HG03442 (cell line): ENCODE measurements around the gene ERICH3.
A peak's percentile ranks its signal among the peaks of the same experiment; 100 is the strongest.
"Not testable (repeated sequence)": the region's sequence is repeated elsewhere in the genome, so short reads cannot be mapped to it uniquely, and the experiment has no call there.

Experiments
- ATAC-seq: cut with Tn5 transposase; IDR thresholded peaks from one replicate; pipeline ENCODE4 v1.9.1; 2021; ENCODE audit warnings: mild to moderate bottlenecking, moderate library complexity; ENCODE audit not compliant: unreplicated experiment

Gene ERICH3

DNA sequence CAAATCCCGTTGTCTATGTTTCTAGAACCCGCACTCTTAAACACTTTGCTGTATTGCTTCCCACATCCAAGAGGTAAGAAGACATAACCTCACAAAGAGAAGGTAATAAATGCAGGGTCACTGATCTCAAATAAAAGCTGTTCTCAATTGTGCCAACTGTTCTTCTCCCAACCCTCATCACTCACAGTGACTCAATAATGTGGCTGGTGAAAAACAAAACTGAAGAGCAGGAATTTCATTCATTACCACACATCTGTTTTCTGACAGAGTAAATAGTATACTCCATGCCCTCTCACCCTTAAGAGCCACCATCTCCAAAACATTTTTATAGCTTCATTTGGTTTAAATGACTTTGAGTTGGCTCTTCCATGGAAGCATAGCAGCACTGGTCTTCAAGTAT, 6.2 kb upstream of the ERICH3 start:
- ATAC-seq, result no peak

DNA sequence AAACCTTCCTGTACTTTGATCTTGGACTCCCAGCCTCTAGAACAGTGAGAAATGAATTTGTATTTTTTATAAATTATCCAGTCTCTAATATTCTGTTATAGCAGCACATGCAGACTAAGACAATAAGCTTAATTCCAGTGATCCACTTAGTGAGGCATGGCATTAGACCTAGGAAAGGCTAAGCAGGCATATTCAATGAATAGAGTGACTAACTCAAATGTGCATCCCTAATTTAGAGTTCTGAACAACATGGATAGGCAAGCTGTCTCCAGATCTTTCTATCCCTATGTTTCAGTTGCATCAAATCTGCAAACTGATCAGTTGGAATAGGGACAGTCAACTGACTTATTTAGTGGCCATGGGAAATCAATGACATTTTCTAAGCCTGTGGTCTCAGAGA, 4.3 kb upstream of the ERICH3 start:
- no peak for ATAC-seq

DNA sequence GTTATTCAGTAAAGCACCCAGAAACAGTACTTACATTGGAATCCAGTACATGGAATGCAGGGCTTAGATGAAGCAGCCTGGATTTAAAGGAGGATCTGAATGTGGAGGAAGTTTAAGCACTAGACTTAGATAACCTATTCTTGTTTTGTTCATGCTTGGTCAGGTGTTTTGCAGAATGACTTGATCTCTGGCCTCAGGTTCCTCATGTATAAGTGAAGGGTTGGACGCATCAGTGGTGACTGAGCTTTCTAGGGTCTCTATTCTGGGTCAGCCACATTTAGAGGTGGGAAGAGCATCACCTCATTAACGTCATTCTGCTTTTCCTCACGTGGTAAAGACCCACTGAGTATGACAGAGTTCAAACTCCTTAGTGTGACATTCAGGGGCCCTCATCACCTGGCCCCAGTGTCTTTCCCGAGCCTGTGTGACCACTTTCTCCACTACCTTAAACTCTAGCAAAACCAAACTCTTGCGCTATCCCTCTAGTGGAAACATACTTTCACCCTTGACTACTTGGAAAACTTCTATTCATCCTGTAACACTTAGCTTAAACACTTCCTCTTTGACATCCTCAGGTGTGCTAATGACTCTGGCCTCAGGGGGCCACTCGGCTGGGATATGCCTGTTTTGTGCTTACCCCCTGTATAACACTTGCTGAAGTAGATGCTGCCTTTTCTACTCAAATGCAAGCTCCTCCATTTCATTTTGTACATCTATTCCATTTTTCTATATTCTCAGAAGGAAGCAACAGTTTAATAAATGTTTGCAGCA, 871 bp upstream of the ERICH3 start:
- peak; percentile 37 for ATAC-seq

DNA sequence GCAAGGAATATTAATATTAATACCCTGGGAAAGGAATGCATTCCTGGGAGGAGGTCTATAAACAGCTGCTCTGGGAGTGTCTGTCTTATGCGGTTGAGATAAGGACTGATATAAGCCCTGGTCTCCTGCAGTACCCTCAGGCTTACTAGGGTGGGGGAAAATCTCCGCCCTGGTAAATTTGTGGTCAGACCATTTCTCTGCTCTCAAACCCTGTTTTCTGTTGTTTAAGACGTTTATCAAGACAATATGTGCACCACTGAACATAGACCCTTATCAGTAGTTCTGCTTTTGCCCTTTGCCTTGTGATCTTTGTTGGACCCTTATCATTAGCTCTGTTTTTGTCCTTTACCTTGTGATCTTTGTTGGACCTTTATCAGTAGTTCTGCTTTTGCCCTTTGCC, 2.7 kb downstream of the ERICH3 start:
- ATAC-seq, result not testable (repeated sequence)

DNA sequence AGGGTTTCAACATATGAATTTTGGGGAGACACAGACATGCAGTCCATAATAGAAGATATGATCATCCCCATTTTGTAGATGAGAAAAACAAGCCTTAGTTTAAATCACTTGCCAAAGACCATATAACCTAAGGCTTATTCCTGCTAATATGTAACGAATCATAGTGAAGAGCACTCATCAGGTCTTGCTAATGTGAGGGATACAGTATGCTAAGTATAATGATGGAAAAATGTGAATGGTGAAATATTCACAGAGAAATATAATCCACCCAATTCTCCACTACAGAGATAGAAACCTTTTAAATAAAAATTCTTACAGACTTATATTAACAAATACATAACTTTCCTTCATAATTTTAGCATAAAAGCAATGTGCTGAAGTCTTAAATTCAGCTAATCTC, 18.9 kb downstream of the ERICH3 start:
- ATAC-seq, result no peak

DNA sequence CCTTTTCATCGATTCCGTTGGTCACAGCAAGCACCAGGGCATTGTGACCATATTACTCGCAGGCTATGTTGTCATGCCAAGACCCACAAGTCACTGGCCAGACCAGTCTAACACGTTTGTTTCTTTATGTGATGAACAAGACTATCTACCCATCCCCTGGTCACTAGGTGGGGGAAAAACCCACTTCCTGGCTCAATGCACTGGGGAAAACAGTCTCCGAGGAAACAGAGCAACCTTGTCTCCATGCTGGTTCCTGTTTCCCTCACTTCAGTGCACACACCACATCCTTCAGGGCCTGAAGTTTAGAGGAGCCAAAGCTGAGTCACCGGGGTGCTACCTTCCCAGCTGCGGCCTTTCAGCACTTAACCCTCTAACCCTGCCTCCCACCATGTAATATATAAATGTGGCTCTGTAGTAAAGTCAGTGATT, 20.9 kb downstream of the ERICH3 start:
- ATAC-seq, result peak; percentile 98

DNA sequence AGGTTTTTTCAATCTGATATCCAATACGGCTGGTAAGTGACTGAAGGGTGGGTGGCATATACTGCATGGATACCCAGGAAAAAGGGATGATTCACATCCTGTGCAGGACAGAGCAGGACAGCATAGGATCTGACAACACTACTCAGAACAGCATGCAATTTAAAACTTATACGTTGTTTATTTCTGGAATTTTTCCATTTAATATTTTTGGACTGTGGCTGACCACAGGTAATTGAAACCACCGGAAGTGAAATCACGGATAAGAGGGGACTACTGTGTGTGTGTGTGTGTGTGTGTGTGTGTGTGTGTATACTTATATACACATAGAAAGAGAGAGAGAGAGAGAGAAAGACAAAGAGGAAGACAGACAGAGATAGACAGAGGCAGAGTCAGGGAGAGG, 23.0 kb downstream of the ERICH3 start:
- ATAC-seq, result no peak

DNA sequence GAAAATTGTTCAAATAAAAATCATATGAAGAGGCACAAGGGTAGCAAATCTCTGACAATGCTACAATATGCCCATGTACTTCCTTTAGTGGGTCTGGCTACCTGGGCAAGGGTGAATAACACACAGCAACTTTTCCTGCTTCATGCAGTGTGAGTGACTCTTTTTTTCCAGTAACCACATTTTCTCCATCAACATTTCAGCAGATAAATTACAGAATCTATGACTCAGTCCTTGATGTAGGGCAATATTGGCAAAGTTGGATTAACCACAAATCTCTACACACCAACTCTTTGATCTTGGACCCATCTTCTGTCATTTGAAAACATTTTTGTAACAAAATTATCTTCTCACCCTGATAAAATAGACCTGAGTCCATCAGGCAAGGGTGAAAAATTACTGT, 31.7 kb downstream of the ERICH3 start:
- no peak for ATAC-seq

DNA sequence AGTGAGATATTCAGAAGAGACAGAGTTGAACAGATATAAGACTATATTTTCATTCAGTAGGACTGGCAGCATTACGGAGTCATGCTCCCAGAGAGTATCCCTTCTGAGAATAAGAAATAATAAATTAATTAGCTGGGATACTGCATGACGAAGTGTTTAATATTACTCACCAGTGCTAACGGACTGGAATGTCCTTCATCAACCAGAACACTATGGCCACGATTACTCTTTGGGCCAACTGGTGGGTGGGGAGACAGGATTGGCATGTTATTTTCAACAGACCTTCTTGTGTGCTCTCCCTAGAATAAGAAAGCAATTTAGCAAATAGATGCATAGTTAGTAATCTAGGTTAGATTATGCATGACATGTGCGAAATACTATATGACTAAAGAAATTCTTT, 32.4 kb downstream of the ERICH3 start:
- ATAC-seq, result no peak

DNA sequence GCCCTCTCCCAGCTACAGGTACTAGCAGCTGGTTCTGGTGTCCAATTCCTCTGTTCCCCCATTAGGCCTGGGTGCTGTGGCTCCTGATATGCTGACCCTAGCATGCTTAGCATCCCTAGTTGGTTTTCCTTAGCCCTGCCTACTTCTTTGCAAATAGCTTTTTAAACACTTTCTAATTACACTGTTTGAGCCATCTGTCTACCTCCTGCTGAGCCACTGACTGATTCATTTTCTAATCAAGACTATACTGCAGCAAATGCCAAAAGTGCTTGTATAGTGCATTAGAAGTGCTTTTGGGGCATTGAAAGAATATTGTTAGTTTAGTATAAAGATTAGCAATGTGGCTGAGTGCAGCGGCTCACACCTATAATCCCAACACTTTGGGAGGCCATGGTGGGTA, 36.3 kb downstream of the ERICH3 start:
- ATAC-seq, result no peak

DNA sequence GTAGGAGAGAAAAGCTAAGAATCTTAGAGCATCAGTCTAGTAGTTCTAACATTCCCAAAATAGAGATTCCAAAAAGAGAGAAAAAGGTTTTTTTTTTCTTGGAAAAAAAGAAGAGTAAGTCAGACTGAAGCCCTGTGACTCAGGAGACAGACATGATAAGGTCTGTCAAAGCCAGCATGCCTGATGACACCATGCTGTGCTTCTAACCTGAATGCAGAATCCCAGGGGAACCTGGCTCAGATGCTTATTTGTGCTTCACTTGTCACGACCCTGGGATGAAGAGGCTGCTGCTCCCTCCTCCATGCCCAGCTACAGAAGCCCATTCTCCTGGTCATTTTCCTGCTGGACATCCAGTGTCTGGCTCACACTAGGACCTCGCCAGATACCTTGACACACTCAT, 44.3 kb downstream of the ERICH3 start:
- ATAC-seq, result no peak

DNA sequence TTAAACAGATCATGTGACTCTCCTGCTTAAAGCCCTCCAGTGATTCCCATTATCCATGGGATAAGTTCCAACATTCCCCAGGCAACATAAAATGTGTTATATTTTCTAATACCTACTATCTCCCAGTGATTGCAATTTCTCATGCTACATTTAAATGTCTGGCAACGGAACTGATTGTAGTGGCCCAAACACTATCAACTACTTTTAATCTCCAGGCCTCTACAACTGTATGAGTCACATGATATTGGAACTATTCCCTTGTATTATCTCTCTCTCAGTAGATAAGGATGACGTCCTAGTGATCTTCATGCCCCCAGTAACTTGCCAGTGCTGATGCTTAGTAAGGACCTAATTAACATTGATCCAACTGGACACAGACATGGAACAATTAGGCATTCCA, 49.9 kb downstream of the ERICH3 start:
- ATAC-seq, result no peak

DNA sequence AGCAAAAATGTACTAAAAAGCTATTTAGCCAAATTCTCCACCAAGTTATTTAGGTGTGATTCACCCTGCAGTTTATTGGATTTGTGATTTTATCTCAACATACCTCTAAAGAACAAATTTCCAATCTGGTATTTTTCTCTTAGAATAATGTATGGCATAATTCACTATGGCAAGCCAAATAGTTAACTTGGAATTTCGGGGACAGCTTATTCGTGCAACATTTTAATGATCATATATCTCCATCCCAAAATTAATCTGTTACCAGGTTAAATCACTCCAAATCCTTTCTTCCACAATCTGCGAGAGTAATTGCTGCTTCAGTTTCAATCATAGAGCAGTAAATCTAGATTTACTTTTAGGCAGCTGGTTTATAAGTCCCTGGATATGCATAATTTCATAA, 53.4 kb downstream of the ERICH3 start:
- no peak for ATAC-seq

DNA sequence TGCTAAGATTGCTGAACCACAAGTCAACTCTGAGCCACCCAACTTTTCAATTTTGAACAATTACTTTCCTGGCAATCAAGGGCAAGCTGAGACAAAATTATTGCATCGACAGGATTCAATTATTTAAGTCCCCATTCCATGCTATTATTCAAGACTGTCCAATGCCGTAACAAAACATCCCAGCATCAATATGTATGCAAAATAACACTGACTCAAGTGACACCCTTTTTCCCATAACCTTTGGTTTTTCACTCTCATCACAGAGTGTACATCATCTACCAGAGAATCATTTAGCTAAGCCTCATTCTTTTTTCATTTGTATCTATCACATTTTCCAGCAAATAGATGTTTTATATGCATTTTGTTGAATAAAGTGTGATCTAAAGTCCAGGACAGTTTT, 54.6 kb downstream of the ERICH3 start:
- ATAC-seq, result no peak

DNA sequence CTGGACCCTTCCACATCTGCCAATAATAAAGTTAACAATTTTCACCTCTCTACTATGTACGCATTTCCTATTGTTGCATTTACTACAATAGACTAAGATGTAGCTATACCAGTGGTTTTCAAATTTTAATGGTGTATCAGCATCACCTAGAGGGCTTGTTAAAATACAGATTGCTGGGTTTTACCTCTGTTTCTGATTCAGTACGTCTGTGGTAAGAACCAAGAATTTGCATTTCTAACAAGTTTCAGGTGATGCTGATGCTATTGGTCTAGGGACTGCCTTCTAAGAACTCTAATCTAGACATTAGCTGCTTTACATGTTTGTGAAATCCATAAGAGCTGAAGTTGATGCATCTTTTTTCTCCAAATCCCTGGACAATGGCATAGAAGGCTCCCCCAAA, 59.7 kb downstream of the ERICH3 start:
- ATAC-seq, result no peak

DNA sequence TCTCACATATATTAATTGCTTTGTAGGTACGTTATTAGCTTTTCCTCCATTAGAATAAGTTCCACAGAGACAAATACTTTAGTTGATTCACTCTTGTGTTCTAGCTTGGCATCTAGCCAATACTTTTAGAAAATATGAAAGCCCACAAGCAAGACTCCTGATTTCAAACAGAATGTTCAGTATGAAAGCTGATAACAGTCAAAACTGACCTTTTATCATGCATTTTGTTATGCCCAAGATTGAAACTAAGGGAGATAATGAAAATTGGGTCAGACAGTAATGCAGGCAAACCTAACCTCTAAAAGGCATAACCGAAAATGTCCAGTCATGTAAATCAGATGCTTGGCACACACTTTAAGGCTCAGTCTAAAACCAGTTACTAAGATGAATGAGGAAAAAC, 61.7 kb downstream of the ERICH3 start:
- ATAC-seq, result no peak

DNA sequence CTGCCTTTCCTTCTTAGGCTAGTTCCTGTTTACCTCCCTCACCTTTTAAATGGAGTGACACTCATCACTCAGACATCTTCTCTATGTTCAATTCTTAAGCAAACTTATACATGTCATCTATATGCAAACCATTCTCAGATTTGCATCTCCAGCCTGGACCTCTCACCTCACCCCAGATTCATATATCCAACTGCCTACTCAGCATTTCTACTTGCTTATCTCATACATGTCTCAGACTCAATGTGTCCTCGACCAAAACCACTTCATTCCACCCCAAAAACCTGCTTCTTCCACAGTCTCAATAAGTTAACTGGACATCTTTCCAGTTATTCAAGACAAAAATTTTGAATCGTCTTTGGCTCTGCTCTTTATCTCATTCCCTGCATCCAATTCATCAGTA, 62.6 kb downstream of the ERICH3 start:
- no peak for ATAC-seq

DNA sequence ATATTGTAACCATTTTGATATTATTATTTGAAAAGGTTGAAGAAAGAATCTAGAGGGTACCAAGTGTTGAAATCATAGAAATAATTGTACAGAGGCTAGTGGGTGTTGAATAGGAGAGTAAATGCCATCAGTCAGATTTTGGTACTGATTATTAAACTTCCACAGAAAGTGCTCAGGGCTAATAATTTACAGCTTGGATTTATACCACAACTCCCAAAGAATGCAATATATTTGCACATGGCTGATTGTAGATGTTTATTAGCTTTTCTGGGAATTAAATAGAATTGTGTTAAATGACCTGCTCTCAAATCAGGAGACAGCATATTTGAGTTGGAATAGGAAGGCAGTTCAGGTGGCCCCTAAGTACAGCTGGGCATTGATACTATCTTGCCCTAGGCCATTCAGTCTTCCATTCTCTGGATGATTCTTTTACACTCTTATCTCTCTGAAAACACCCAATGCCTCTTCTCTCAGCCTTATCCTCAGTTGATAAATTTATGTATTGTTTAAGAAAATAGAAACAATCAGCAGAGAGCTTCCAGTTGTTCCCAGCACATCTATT, 63.7 kb downstream of the ERICH3 start:
- no peak for ATAC-seq

DNA sequence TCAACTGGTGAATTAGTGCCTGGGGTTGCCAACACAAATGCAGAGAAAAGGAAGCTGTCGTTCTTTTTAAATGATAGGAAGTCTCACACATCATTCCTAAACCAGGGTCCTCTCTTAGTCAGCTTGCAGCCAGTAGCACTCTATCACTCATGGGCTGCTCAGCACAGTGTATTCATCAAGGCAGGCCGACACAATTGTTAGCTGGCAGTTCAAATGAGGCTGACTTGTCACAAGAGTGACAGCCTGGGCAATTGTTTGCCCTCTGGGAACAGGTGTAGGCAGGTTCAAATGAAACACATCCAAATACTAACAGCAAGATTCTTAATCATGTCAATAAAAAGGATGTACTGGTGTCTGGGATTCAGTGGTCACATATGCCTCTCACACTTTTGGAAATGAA, 76.9 kb downstream of the ERICH3 start:
- ATAC-seq, result no peak

DNA sequence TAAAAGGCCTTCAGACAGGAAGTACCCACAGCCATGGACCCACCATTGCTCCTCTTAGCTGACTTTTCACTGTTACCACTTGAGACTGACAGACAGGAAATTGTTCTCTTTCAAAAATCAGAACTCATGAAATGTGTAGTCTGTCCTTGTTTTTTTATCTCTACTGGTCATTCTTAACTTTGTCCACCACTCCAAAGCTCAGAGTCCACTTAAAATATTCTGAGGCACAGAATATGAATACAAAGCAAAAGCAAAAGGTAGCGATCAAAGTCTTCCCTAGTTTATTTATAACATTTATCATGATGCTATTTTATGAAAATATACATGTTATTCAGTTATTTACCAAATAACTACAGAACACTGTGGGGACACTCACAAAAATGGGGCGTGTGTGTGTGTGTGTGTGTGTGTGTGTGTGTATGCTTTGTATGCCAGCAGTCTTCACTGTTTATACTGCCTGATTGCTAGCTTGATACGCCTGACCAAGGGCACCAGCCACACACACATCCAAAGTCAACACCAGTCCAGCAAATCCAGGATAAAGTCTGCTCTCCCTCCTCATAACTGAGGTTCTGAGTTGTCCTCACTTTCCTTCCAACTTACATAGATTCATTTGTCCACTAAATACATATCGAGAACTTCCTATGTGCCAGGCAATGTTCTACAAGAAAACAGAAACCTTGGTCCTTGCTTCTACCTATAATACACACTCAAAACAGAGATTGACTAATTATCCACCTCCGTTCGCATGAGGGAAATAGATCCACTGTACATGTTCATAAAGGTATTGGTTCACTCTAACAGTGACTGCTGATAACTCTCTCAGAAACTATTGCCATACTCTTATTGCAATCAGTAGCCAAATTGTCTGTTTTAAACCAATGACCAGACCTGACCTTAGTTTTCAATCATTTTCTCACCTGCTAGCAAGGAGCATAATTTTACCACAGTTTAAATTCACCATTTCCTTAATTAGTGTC, 79.4 kb downstream of the ERICH3 start:
- ATAC-seq, result no peak

DNA sequence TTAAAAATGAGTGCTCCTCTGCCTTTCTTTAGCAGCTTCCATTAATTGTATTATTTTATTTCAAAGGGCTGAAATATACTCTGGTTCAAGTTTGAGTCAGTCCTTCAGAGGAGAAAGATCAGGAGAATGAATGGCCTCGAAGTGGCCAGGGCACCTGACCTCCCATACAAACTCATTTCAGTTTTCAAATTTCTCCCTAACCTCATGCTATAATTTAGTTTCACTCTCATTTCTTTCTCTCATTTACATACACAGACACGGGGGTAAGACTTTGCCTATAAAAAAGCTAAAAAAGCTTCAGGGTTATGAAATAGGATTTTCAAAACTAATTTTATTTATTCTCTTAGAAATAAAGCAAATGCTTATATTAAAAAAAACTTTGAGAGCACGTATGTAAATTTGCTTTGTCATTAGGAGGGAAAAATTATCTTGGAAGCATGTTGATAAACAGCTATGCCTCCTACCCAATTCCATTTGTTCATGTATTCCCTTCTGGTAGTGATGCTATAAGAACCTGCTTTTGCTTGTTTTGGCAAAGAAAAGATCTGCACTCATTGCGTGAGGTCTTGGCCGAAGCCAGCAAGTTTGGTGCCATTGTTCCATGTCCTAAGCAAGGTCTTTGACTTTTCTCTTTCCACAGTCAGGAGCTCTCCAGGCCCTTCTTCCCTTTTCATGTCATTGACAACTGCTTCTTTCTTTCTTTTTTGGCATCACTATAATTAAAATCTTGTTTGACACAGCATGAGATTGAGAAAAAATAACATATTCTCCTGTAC, 80.8 kb downstream of the ERICH3 start:
- ATAC-seq, result no peak
